HUES64 (cell line): ENCODE data around the gene SNAPC1. TPM values are rescaled to one million over a fixed set of nuclear protein-coding genes. Genes with fewer than 3 reads are reported as not detected.

Experiments
- H3K27ac ChIP-seq: 2 replicates; pipeline ENCODE4 v1.7.0; 2013; ENCODE audit warnings: low read depth, low read length, inconsistent platforms
- H3K27me3 ChIP-seq: 2 replicates; pipeline ENCODE4 v1.6.1; 2013; ENCODE audit warnings: mild to moderate bottlenecking, low read length; ENCODE audit not compliant: insufficient read depth
- H3K36me3 ChIP-seq: 2 replicates; pipeline ENCODE4 v1.6.1; 2013; ENCODE audit warnings: mild to moderate bottlenecking, low read length; ENCODE audit not compliant: insufficient read depth
- H3K4me1 ChIP-seq: 2 replicates; pipeline ENCODE4 v1.6.1; 2013; ENCODE audit warnings: mild to moderate bottlenecking, low read length, moderate library complexity; ENCODE audit not compliant: insufficient read depth
- H3K4me3 ChIP-seq: 2 replicates; pipeline ENCODE4 v1.5.1; 2013; ENCODE audit warnings: mild to moderate bottlenecking, low read length, moderate library complexity
- H3K9ac ChIP-seq: 2 replicates; pipeline ENCODE4 v1.6.1; 2013; ENCODE audit warnings: mild to moderate bottlenecking, low read depth, low read length
- H3K9me3 ChIP-seq: 2 replicates; pipeline ENCODE4 v1.6.1; 2013; ENCODE audit warnings: low read depth, low read length; ENCODE audit not compliant: insufficient read depth
- WGBS: fragments of 150-250, 120-280 bp; methylation state at CpG from one replicate; pipeline ENCODE4 v1.1.7; 2013; ENCODE audit warnings: missing lambda C conversion rate; 5-methylcytosine and 5-hydroxymethylcytosine counted together
- polyA plus RNA-seq, 2 experiments: library from polyadenylated mRNA; stranded (reverse); fragments of 50-300 nt; gene quantifications; one replicate each; pipeline ENCODE4 v1.2.3, GENCODE V29; 2013

Gene SNAPC1, protein sequence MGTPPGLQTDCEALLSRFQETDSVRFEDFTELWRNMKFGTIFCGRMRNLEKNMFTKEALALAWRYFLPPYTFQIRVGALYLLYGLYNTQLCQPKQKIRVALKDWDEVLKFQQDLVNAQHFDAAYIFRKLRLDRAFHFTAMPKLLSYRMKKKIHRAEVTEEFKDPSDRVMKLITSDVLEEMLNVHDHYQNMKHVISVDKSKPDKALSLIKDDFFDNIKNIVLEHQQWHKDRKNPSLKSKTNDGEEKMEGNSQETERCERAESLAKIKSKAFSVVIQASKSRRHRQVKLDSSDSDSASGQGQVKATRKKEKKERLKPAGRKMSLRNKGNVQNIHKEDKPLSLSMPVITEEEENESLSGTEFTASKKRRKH
- 6.4 TPM for polyA plus RNA-seq (2013, experiment 1 of 2)
- polyA plus RNA-seq (2013, experiment 2 of 2) = 8.7 TPM

- H3K4me3 ChIP-seq = peak within 1 kb of the TSS; percentile 88
- peak within 1 kb of the TSS; percentile 77 for H3K27ac ChIP-seq
- 2% methylated on average over 49 of the region's 49 CpGs for WGBS
Observed at GRCh38 chr14:61761959-61762786, at the start of gene SNAPC1. TSS of gene SNAPC1 (plus strand) at chr14:61762420. CDS start at chr14:61762461, 41 bp downstream.

DNA sequence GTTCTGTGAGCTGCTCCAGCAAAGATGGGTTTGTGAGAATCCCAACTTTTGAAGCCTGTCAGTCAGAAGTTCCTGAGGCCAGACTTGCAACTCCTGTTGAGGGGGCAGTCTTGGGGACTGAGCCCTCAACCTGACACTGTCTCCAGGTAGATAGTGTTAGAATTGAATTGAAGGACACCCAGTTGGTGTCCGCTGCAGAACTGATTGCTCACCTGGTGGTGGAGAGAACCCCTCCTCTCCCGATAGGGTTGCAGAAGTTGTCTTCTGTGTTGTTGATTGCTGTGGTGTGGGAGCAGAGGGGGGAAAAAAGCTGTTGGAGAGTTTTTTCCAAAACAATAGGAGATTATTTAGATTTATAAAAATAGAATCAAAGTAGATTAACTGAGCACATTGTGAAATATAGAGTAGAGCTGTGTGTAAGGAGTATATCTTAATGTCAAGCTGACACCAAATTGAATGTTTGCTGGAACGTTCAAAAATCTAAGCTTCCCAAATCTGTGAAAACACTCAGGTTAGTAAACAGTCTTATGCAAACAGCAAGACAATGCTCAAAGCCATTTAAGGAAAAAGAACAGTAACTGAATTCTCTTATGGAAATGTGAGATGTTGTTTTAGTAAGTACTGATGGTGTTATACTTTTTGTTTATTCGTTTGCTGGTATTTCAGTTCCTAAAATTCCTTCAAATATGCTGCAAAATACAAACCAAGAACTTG lies 48.3 kb upstream of the SNAPC1 start:
- Histone ChIP-seq H3K9ac (no peak overlapping the region), H3K9me3 (no peaks in the 10 kb centered on the region), H3K27ac (no peak overlapping the region; the same call in 1 of the 2 replicates), H3K4me1 (peaks cover 78% of the 10 kb centered on the region), H3K27me3 (no peaks in the 10 kb centered on the region), H3K4me3 (no peak overlapping the region), H3K36me3 (no peaks in the 10 kb centered on the region)
- WGBS = 52% methylated on average over 4 of the region's 4 CpGs

More at GRCh38 chr14:61761959-61762786, at the start of gene SNAPC1:
- Histone ChIP-seq H3K27me3 (no peaks in the 10 kb centered on the region), H3K36me3 (peaks cover 16% of the 10 kb centered on the region), H3K9me3 (no peaks in the 10 kb centered on the region), H3K9ac (peak within 1 kb of the TSS; percentile 81), H3K4me1 (peaks cover 29% of the 10 kb centered on the region)

DNA sequence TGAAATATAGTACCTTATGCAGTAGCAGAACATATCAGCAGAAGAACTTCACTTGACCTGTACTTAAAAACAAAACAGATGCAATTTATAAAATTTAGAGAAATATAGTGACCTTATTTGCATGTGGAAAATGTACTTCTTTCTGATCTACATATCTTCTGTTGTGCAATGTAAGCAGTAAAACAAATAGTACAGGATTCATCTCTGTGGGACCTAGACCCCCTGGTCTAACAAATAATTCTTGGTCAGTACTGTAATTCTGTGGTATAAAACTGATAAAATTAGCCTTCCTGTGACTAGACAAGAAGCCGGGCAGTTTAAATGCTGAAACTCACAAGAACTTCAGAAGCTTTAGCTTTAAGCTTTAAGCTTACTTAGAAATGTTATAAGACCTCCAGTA lies 45.3 kb upstream of the SNAPC1 start:
- no peak overlapping the region for H3K4me3 ChIP-seq
- H3K4me1 ChIP-seq = peaks cover 83% of the 10 kb centered on the region
- H3K9ac ChIP-seq = no peak overlapping the region
- H3K27me3 ChIP-seq = no peaks in the 10 kb centered on the region
- H3K36me3 ChIP-seq = peaks cover 22% of the 10 kb centered on the region
- H3K27ac ChIP-seq = no peak overlapping the region
- 89% methylated on average over 1 of the region's 1 CpG for WGBS
- H3K9me3 ChIP-seq = no peaks in the 10 kb centered on the region

DNA sequence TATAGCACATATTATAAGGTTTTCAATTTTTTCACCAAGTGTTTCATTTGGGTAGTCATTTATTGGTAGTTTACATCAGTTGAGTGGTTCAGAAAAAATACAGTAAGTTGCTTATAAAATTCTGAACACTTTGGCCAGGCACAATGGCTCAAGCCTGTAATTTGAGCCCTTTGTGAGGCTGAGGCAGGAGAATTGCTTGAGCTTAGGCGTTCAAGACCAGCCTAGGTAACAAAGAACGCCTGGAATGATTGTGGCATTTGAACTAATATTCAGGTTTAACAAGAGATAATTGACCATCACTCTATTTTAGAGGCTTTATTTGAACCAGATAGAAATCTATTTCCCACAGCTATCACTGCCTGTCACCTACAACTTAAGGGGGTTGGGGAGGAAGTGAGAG lies 44.2 kb upstream of the SNAPC1 start:
- 21% methylated on average over 2 of the region's 2 CpGs for WGBS
- Histone ChIP-seq H3K27ac (no peak overlapping the region), H3K9me3 (no peaks in the 10 kb centered on the region), H3K36me3 (peaks cover 33% of the 10 kb centered on the region), H3K4me1 (peaks cover 72% of the 10 kb centered on the region), H3K4me3 (no peak overlapping the region), H3K9ac (no peak overlapping the region), H3K27me3 (no peaks in the 10 kb centered on the region)

DNA sequence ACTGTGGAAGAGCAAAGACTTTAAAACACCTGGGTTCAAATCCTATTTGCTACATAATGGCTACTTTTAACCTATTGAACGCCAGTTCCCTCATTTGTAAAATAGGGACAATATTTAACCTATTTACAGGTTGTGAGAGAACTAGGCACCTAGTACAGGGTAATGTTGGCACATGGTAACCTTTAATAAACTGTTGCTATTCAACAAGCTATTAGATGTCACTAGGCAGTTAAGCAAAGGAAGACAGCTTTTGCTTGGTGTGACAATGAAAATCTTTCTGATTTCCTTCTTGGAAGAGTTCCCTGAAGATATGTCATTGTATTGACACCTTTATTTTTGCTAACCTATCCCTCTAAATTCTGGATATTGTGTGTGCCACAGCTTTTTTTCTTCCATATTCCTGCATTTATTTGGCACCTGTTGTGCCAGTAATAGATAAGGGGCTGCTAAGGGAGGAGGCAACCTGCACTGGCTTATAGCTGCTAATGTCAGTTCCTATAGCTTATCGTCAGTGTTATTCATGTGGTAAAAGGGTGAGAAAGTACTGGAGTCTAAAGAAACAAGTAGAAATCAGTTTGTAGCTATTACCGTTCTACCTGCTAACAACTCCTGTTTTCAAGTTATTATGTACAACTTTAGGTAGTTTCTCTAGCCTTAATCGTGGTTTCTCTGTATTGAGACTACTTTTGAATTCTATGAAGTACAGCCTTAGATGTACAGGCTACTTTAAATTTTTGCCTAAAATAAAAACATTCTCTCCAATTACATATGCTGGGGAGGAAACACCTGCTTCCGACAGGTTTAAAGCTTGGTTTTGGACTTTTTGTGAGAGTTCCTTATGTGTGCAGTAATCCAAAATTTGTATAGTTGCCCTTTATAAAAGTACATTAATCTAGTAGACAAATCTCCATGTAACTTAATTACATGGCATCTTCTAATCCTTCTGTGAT lies 42.6 kb upstream of the SNAPC1 start:
- Histone ChIP-seq H3K36me3 (peaks cover 49% of the 10 kb centered on the region), H3K4me3 (no peak overlapping the region), H3K4me1 (peaks cover 57% of the 10 kb centered on the region), H3K27ac (no peak overlapping the region), H3K9me3 (no peaks in the 10 kb centered on the region), H3K27me3 (no peaks in the 10 kb centered on the region), H3K9ac (no peak overlapping the region)
- 88% methylated on average over 3 of the region's 5 CpGs for WGBS

- Histone ChIP-seq H3K27me3 (no peaks in the 10 kb centered on the region), H3K9ac (no peak overlapping the region), H3K36me3 (peaks cover 56% of the 10 kb centered on the region), H3K27ac (no peak overlapping the region), H3K4me1 (peaks cover 53% of the 10 kb centered on the region), H3K9me3 (no peaks in the 10 kb centered on the region), H3K4me3 (no peak overlapping the region)
- 93% methylated on average over 8 of the region's 9 CpGs for WGBS
Observed at GRCh38 chr14:61720294-61720661, 41.9 kb upstream of the SNAPC1 start.

GRCh38 chr14:61720741-61721140 lies 41.5 kb upstream of the SNAPC1 start:
- Histone ChIP-seq H3K9ac (no peak overlapping the region), H3K4me3 (no peak overlapping the region), H3K4me1 (peaks cover 48% of the 10 kb centered on the region), H3K9me3 (no peaks in the 10 kb centered on the region), H3K36me3 (peaks cover 60% of the 10 kb centered on the region), H3K27me3 (no peaks in the 10 kb centered on the region), H3K27ac (no peak overlapping the region)
- WGBS = 80% methylated on average over 5 of the region's 6 CpGs

- WGBS = 81% methylated on average over 2 of the region's 2 CpGs
- peaks cover 16% of the 10 kb centered on the region for H3K4me1 ChIP-seq
- no peaks in the 10 kb centered on the region for H3K27me3 ChIP-seq
- no peak overlapping the region for H3K27ac ChIP-seq
- peaks cover 93% of the 10 kb centered on the region for H3K36me3 ChIP-seq
- H3K9me3 ChIP-seq = no peaks in the 10 kb centered on the region
- no peak overlapping the region for H3K4me3 ChIP-seq
- H3K9ac ChIP-seq = no peak overlapping the region
Observed at GRCh38 chr14:61724133-61724532, 38.1 kb upstream of the SNAPC1 start.

DNA sequence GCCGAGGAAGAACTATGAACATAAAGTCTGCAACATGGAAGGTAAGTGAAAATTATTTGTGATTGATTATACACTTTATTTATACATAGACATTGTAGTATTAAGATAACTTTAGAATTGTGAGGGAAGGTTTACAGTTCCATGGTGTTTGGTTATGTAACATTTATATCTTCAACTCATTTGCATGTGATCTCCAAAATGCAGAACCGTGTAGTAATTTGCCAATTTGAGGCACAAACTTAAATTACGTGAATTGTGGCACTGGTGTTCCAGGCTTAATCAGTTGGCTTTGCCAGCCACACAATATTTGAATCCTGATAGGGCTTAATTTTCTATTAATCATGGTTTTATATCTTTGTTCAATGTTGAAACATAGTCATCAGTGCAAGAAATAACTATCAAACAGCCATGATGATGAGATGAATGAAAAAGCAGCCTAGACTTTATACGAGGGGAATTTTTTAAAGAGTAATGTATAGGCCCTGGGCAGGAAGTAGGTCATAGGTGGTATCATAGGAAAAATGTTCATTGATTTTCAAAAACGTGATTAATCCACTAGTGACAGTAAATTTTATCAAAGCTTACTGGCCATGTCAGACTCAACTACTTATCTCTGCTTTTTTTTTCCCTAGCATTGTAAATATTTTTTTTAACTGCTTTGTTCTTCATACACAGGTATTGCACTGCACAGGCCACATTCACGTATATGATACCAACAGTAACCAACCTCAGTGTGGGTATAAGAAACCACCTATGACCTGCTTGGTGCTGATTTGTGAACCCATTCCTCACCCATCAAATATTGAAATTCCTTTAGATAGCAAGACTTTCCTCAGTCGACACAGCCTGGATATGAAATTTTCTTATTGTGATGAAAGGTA lies 35.2 kb upstream of the SNAPC1 start:
- Histone ChIP-seq H3K27me3 (no peaks in the 10 kb centered on the region), H3K4me3 (no peak overlapping the region), H3K36me3 (peaks cover 99% of the 10 kb centered on the region), H3K9me3 (no peaks in the 10 kb centered on the region), H3K9ac (no peak overlapping the region), H3K27ac (no peak overlapping the region), H3K4me1 (no peaks in the 10 kb centered on the region)
- 95% methylated on average over 6 of the region's 7 CpGs for WGBS
